Ovary (tissue), 3 donors: ENCODE results near the gene DMRT2.

Experiments used
- CTCF ChIP-seq, 3 donors: fragments of 450-650 bp in 2 of 3; fragments of 200-600 bp in 1 of 3; IDR thresholded peaks; one replicate each; pipeline versions ENCODE4 v1.5.1 to v1.8.0; 2016 to 2022; ENCODE audit warnings: antibody characterized with exemption in 3 of 3, mild to moderate bottlenecking in 1 of 3
- EP300 ChIP-seq: sonication (generic); formaldehyde crosslinking; IDR thresholded peaks from one replicate; pipeline ENCODE4 v1.6.1; 2017; ENCODE audit warnings: antibody characterized with exemption
- POLR2A ChIP-seq: fragments of 450-650 bp; IDR thresholded peaks from one replicate; pipeline ENCODE4 v1.6.1; 2017; ENCODE audit warnings: antibody characterized with exemption, mild to moderate bottlenecking, moderate library complexity
- donor health status: DM: no; HTN: no; CAD: no.

GRCh38 chr9:1008216-1008615, 41.9 kb upstream of the DMRT2 start:
- no peak for TF ChIP-seq CTCF (IDR thresholded peaks at IDR 0.05)
- no peak for TF ChIP-seq POLR2A
- no peak for TF ChIP-seq EP300
